WI38 (cell line): Measurements from ENCODE around the gene PID1.

Experiments
- H3K4me3 ChIP-seq: 2 replicates; pipeline ENCODE4 v1.5.1; 2011; ENCODE audit warnings: low read depth, mild to moderate bottlenecking, control low read depth, low read length
- CTCF ChIP-seq: IDR thresholded peaks from 2 replicates; pipeline ENCODE4 v1.5.1; 2012; ENCODE audit warnings: low read depth, mild to moderate bottlenecking, control low read depth, low read length

The PID1 gene

GRCh38 chr2:229174794-229175496 is 96.1 kb downstream of the PID1 start:
- no peak for TF ChIP-seq CTCF
- H3K4me3 ChIP-seq: no peak overlapping the region

- no peak overlapping the region for H3K4me3 ChIP-seq
- no peak for TF ChIP-seq CTCF
Observed at GRCh38 chr2:229173825-229174359, 97.2 kb downstream of the PID1 start.

- no peak overlapping the region for H3K4me3 ChIP-seq
- no peak for TF ChIP-seq CTCF
Observed at GRCh38 chr2:229170916-229171315, 100.2 kb downstream of the PID1 start.

GRCh38 chr2:229170171-229170570 is 100.9 kb downstream of the PID1 start:
- no peak for TF ChIP-seq CTCF
- no peak overlapping the region for H3K4me3 ChIP-seq

- no peak for TF ChIP-seq CTCF
- H3K4me3 ChIP-seq: no peak overlapping the region
Observed at GRCh38 chr2:229169751-229170150, 101.3 kb downstream of the PID1 start.

GRCh38 chr2:229164545-229165249 is 106.4 kb downstream of the PID1 start:
- no peak overlapping the region for H3K4me3 ChIP-seq
- no peak for TF ChIP-seq CTCF

- no peak overlapping the region for H3K4me3 ChIP-seq
- TF ChIP-seq CTCF: no peak
Observed at GRCh38 chr2:229163893-229164292, 107.2 kb downstream of the PID1 start.
